Breast epithelium (tissue), 4 donors: ENCODE measurements around the gene FAM83B. TPM values are rescaled to one million over a fixed set of nuclear protein-coding genes. Genes with fewer than 3 reads are reported as not detected.
"Not testable (repeated sequence)": the region's sequence is repeated elsewhere in the genome, so short reads cannot be mapped to it uniquely, and the experiment has no call there.

Experiments used
- DNase-seq, 2 donors: peaks; one replicate each; pipeline ENCODE4 v3.0.0-alpha.2; 2019; ENCODE audit warnings: low spot score in 2 of 2
- H3K27ac ChIP-seq, 2 donors: fragments of 200-600 bp; sonication (generic) in 1 of 2; one replicate each; pipeline ENCODE4 v1.5.1; 2016 to 2019; ENCODE audit warnings: mild to moderate bottlenecking in 1 of 2
- H3K27me3 ChIP-seq, 2 donors: fragments of 200-600 bp; sonication (generic) in 1 of 2; one replicate each; pipeline versions ENCODE4 v1.5.1 to v1.6.0; 2017 to 2019; ENCODE audit warnings: control low read depth in 1 of 2, mild to moderate bottlenecking in 1 of 2
- H3K36me3 ChIP-seq: fragments of 200-600 bp; one replicate; pipeline ENCODE4 v1.5.1; 2019
- H3K4me1 ChIP-seq, 2 donors: fragments of 200-600 bp; sonication (generic); one replicate each; pipeline ENCODE4 v1.5.1; 2016 to 2019; ENCODE audit warnings: control low read depth in 1 of 2
- H3K4me3 ChIP-seq, 3 donors: fragments of 200-600 bp; sonication (generic); 1 replicate in 2 of 3; 2 replicates in 1 of 3; pipeline ENCODE4 v1.5.1; 2016 to 2019; ENCODE audit warnings: mild to moderate bottlenecking in 3 of 3, moderate library complexity in 2 of 3
- H3K9me3 ChIP-seq, 2 donors: fragments of 200-600 bp; sonication (generic) in 1 of 2; one replicate each; pipeline ENCODE4 v1.5.1; 2016 to 2019; ENCODE audit warnings: control low read depth in 1 of 2
- CTCF ChIP-seq, 3 donors: fragments of 450-650 bp; IDR thresholded peaks; one replicate each; pipeline ENCODE4 v1.5.1; 2016 to 2017; ENCODE audit warnings: antibody characterized with exemption in 3 of 3, mild to moderate bottlenecking in 3 of 3, moderate library complexity in 3 of 3
- POLR2A ChIP-seq: fragments of 450-650 bp; IDR thresholded peaks from one replicate; pipeline ENCODE4 v1.6.1; 2016; ENCODE audit warnings: antibody characterized with exemption, mild to moderate bottlenecking, moderate library complexity
- POLR2AphosphoS5 ChIP-seq, 3 donors: sonication (generic); formaldehyde crosslinking; IDR thresholded peaks; one replicate each; pipeline ENCODE4 v1.6.1; 2017; ENCODE audit warnings: antibody characterized with exemption in 3 of 3
- intact Hi-C: fragments of 100-400 bp; cut with DNase I; formaldehyde crosslinking; loops from one replicate; pipeline ENCODE4 v1.15.1; 2023; ENCODE audit warnings: low total_unique reads
- total RNA-seq, 3 donors: library from RNA; depleted of rRNA; stranded (reverse); fragments of >200 nt; gene quantifications; one replicate each; pipeline ENCODE4 v1.1.0, GENCODE V29; 2016

The FAM83B gene
- total RNA-seq, 3 donors from 2014 or later: 0.16 to 13.6 (median 8.8) TPM

- intact Hi-C loops: no loop called here
- DNase-seq: no peak
- Histone ChIP-seq H3K4me1 (no peaks in the 10 kb centered on the region), H3K36me3 (no peaks in the 10 kb centered on the region), H3K27me3 (no peaks in the 10 kb centered on the region), H3K9me3 (no peaks in the 10 kb centered on the region), H3K27ac (no peak overlapping the region), H3K4me3 (no peak overlapping the region)
- TF ChIP-seq POLR2AphosphoS5 (IDR thresholded peaks at IDR 0.05) (no peak), POLR2A (no peak), CTCF (IDR thresholded peaks at IDR 0.05) (no peak)
Observed at GRCh38 chr6:54817834-54818233, 28.7 kb upstream of the FAM83B start.

- H3K27ac ChIP-seq, DNase-seq, H3K4me3 ChIP-seq, intact Hi-C loops, H3K27me3 ChIP-seq, H3K9me3 ChIP-seq, H3K4me1 ChIP-seq, H3K36me3 ChIP-seq: not testable (repeated sequence)
Observed at GRCh38 chr6:54824225-54824624, 22.3 kb upstream of the FAM83B start.

GRCh38 chr6:54827010-54827409 is 19.6 kb upstream of the FAM83B start:
- no peak for DNase-seq
- intact Hi-C loops: no loop called here
- no peaks in the 10 kb centered on the region for H3K27me3 ChIP-seq
- no peak overlapping the region for H3K27ac ChIP-seq
- H3K4me3 ChIP-seq: no peak overlapping the region
- no peaks in the 10 kb centered on the region for H3K36me3 ChIP-seq
- no peak for TF ChIP-seq CTCF (IDR thresholded peaks at IDR 0.05)
- TF ChIP-seq POLR2AphosphoS5 (IDR thresholded peaks at IDR 0.05): no peak
- no peaks in the 10 kb centered on the region for H3K4me1 ChIP-seq
- H3K9me3 ChIP-seq: no peaks in the 10 kb centered on the region

GRCh38 chr6:54830216-54830615 is 16.4 kb upstream of the FAM83B start:
- H3K27ac ChIP-seq: no peak overlapping the region
- no peak overlapping the region for H3K4me3 ChIP-seq
- TF ChIP-seq CTCF (IDR thresholded peaks at IDR 0.05) (no peak), POLR2A (no peak), POLR2AphosphoS5 (IDR thresholded peaks at IDR 0.05) (no peak)
- H3K27me3 ChIP-seq: no peaks in the 10 kb centered on the region
- intact Hi-C loops: no loop called here
- no peak for DNase-seq
- H3K9me3 ChIP-seq: no peaks in the 10 kb centered on the region
- H3K4me1 ChIP-seq: no peaks in the 10 kb centered on the region
- no peaks in the 10 kb centered on the region for H3K36me3 ChIP-seq

- Histone ChIP-seq H3K9me3 (no peaks in the 10 kb centered on the region), H3K27me3 (no peaks in the 10 kb centered on the region), H3K4me3 (no peak overlapping the region), H3K36me3 (no peaks in the 10 kb centered on the region), H3K4me1 (no peaks in the 10 kb centered on the region), H3K27ac (no peak overlapping the region)
- TF ChIP-seq CTCF (IDR thresholded peaks at IDR 0.05) (no peak), POLR2AphosphoS5 (IDR thresholded peaks at IDR 0.05) (no peak), POLR2A (no peak)
- DNase-seq: no peak
- intact Hi-C loops: no loop called here
Observed at GRCh38 chr6:54835176-54835575, 11.4 kb upstream of the FAM83B start.
